Lower leg skin (tissue), 3 donors: ENCODE results near the gene OR6C76.

Experiments
- CTCF ChIP-seq, 3 donors: fragments of 450-650 bp; IDR thresholded peaks; one replicate each; pipeline ENCODE4 v1.5.1; 2016; ENCODE audit warnings: antibody characterized with exemption in 3 of 3, mild to moderate bottlenecking in 3 of 3, moderate library complexity in 2 of 3
- POLR2A ChIP-seq, 2 donors: fragments of 450-650 bp; IDR thresholded peaks; one replicate each; pipeline ENCODE4 v1.6.1; 2016 to 2017; ENCODE audit warnings: antibody characterized with exemption in 2 of 2, mild to moderate bottlenecking in 1 of 2, moderate library complexity in 1 of 2

DNA sequence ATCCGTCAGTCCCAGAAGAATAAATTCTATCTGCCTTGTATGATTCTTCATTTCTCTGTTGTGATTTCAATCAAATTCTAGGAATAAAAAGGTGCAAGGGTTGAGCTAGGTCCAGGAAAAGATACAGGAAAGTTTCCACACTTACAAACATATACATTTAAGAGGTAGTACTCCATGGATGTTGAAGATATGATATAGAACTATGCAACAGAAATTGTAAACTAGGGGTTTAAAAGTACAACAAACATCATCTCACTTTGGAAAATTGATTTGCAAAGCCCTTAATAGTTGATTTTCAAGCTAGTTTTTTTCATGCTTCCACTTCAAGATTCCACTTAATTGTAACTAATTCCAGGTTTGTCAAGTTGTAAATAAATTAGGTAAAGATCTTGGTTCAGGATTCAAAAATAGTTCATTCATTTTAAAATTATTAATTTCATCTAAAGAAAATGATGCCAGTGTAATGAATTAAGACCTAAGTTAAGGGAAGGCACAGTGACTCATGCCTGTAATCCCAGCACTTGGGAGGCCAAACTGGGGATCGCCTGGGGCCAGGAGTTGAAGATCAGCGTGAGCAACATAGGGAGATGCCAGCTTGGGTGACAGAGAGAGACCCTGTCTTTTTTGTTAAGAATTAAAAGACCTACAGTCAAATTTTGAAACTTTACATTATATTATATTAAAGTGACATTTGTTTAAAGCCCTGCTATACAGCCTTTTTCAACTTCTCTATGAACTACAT lies 44.2 kb downstream of the OR6C76 start, which contains the start of gene OR6C70:
- no peak for TF ChIP-seq CTCF (IDR thresholded peaks at IDR 0.05)
- TF ChIP-seq POLR2A (IDR thresholded peaks at IDR 0.05): no peak
